DMS53 treated with DMSO at 0.1 percent for 48 hours (cell line): Measurements from ENCODE around the gene ARHGAP15.

ENCODE experiments used
- DNase-seq: peaks from one replicate; lab custom pipeline; 2025; ENCODE audit not compliant: unreplicated experiment; lab: John Stamatoyannopoulos, UW

The ARHGAP15 gene

GRCh38 chr2:143394062-143394461 is 264.8 kb downstream of the ARHGAP15 start:
- no peak for DNase-seq

- DNase-seq, result no peak
Observed at GRCh38 chr2:143397884-143398614, 268.8 kb downstream of the ARHGAP15 start.

- no peak for DNase-seq
Observed at GRCh38 chr2:143398781-143399180, 269.6 kb downstream of the ARHGAP15 start.

GRCh38 chr2:143399631-143400069 is 270.4 kb downstream of the ARHGAP15 start:
- DNase-seq, result no peak

GRCh38 chr2:143401861-143402260 is 272.6 kb downstream of the ARHGAP15 start:
- no peak for DNase-seq

- no peak for DNase-seq
Observed at GRCh38 chr2:143402451-143402850, 273.2 kb downstream of the ARHGAP15 start.

- no peak for DNase-seq
Observed at GRCh38 chr2:143410082-143410897, 281.1 kb downstream of the ARHGAP15 start.

GRCh38 chr2:143415571-143415970 is 286.4 kb downstream of the ARHGAP15 start:
- no peak for DNase-seq

- no peak for DNase-seq
Observed at GRCh38 chr2:143417428-143417827, 288.2 kb downstream of the ARHGAP15 start.

GRCh38 chr2:143420313-143420712 is 291.1 kb downstream of the ARHGAP15 start:
- DNase-seq, result no peak

- no peak for DNase-seq
Observed at GRCh38 chr2:143422681-143423080, 293.5 kb downstream of the ARHGAP15 start.

GRCh38 chr2:143425896-143426295 is 296.7 kb downstream of the ARHGAP15 start:
- no peak for DNase-seq

- no peak for DNase-seq
Observed at GRCh38 chr2:143426296-143426695, 297.1 kb downstream of the ARHGAP15 start.

- DNase-seq, result no peak
Observed at GRCh38 chr2:143428700-143429099, 299.5 kb downstream of the ARHGAP15 start.

- no peak for DNase-seq
Observed at GRCh38 chr2:143429932-143430679, 300.9 kb downstream of the ARHGAP15 start.

- DNase-seq, result no peak
Observed at GRCh38 chr2:143431316-143431715, 302.1 kb downstream of the ARHGAP15 start.

GRCh38 chr2:143433251-143433650 is 304.0 kb downstream of the ARHGAP15 start:
- no peak for DNase-seq

- no peak for DNase-seq
Observed at GRCh38 chr2:143433840-143434239, 304.6 kb downstream of the ARHGAP15 start.

- DNase-seq, result no peak
Observed at GRCh38 chr2:143434445-143434844, 305.2 kb downstream of the ARHGAP15 start.

GRCh38 chr2:143435131-143435530 is 305.9 kb downstream of the ARHGAP15 start:
- DNase-seq, result no peak

GRCh38 chr2:143436951-143437350 is 307.7 kb downstream of the ARHGAP15 start:
- DNase-seq, result no peak
